Chondrocyte (in vitro differentiated cells): ENCODE data around the gene MYLK. TPM values are rescaled to one million over a fixed set of nuclear protein-coding genes. Genes with fewer than 3 reads are reported as not detected.

ENCODE experiments used
- DNase-seq: peaks from one replicate; pipeline ENCODE4 v3.0.0; 2021; ENCODE audit warnings: mixed read lengths, low spot score
- H3K27ac Mint-ChIP-seq: one replicate; pipeline ENCODE4 v1.8.0; 2021; ENCODE audit warnings: mild to moderate bottlenecking, moderate library complexity, mixed read lengths; ENCODE audit not compliant: unreplicated experiment
- H3K27me3 Mint-ChIP-seq: 2 replicates; pipeline ENCODE4 v1.8.0; 2021; ENCODE audit warnings: low read depth, mixed read lengths
- H3K36me3 Mint-ChIP-seq: 2 replicates; pipeline ENCODE4 v1.8.0; 2021; ENCODE audit warnings: low read depth, mixed read lengths
- H3K4me1 Mint-ChIP-seq: 2 replicates; pipeline ENCODE4 v1.8.0; 2021; ENCODE audit warnings: low read depth, mild to moderate bottlenecking, mixed read lengths
- H3K4me3 Mint-ChIP-seq: one replicate; pipeline ENCODE4 v1.8.0; 2021; ENCODE audit warnings: mild to moderate bottlenecking, moderate library complexity, mixed read lengths; ENCODE audit not compliant: unreplicated experiment
- H3K9me3 Mint-ChIP-seq: 2 replicates; pipeline ENCODE4 v1.8.0; 2021; ENCODE audit warnings: low read depth, mixed read lengths
- total RNA-seq: library from RNA; stranded (reverse); gene quantifications from 3 replicates; pipeline ENCODE4 v1.2.1, GENCODE V29; 2021
- TF ChIP-seq, protein P1 (sequence below): fragments of 200-600 bp; sonication (generic); IDR thresholded peaks from 2 replicates; pipeline ENCODE4 v1.5.0; 2021; ENCODE audit warnings: antibody characterized with exemption, mild to moderate bottlenecking, moderate library complexity

The MYLK gene
- total RNA-seq, 1 donor from 2014 or later, result 405 TPM

- no peak for DNase-seq
- H3K9me3 Mint-ChIP-seq, result no peaks in the 10 kb centered on the region
- TF ChIP-seq, protein P1, sequence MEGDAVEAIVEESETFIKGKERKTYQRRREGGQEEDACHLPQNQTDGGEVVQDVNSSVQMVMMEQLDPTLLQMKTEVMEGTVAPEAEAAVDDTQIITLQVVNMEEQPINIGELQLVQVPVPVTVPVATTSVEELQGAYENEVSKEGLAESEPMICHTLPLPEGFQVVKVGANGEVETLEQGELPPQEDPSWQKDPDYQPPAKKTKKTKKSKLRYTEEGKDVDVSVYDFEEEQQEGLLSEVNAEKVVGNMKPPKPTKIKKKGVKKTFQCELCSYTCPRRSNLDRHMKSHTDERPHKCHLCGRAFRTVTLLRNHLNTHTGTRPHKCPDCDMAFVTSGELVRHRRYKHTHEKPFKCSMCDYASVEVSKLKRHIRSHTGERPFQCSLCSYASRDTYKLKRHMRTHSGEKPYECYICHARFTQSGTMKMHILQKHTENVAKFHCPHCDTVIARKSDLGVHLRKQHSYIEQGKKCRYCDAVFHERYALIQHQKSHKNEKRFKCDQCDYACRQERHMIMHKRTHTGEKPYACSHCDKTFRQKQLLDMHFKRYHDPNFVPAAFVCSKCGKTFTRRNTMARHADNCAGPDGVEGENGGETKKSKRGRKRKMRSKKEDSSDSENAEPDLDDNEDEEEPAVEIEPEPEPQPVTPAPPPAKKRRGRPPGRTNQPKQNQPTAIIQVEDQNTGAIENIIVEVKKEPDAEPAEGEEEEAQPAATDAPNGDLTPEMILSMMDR, result no peak
- H3K27me3 Mint-ChIP-seq, result no peaks in the 10 kb centered on the region
- no peak overlapping the region for H3K27ac Mint-ChIP-seq
- H3K4me3 Mint-ChIP-seq, result no peak overlapping the region
- peaks cover 40% of the 10 kb centered on the region for H3K4me1 Mint-ChIP-seq
- H3K36me3 Mint-ChIP-seq, result peaks cover 2% of the 10 kb centered on the region
Measured at GRCh38 chr3:123789760-123790159, 94.4 kb downstream of the MYLK start.

GRCh38 chr3:123789160-123789559 is 95.0 kb downstream of the MYLK start:
- TF ChIP-seq, protein P1, result no peak
- Mint-ChIP-seq H3K4me3 (no peak overlapping the region), H3K36me3 (peaks cover 2% of the 10 kb centered on the region), H3K27ac (peak overlapping the region; percentile 79), H3K4me1 (peaks cover 40% of the 10 kb centered on the region), H3K9me3 (no peaks in the 10 kb centered on the region), H3K27me3 (no peaks in the 10 kb centered on the region)
- no peak for DNase-seq

DNA sequence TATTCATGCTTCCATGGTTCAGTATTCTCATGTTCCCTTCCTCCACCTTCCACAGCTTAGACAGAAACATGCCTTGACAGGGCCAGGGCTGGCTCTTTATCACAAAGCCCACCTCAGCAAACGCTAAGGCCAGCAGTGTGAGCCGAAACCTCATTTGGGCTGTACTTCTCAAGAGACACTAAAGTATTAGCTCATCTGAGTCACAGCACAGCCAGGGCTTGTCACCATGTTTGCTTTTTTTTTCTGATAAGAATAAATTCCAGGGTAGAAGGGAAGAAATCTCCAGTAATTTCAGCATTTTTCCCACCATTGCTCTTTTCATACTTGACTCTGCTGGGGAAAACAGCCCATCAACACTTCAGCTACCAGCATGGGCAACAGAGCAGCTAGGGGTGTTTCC is 95.4 kb downstream of the MYLK start:
- DNase-seq, result no peak
- Mint-ChIP-seq H3K4me1 (peaks cover 40% of the 10 kb centered on the region), H3K27ac (peak overlapping the region; percentile 79), H3K27me3 (no peaks in the 10 kb centered on the region), H3K9me3 (no peaks in the 10 kb centered on the region), H3K4me3 (no peak overlapping the region), H3K36me3 (peaks cover 2% of the 10 kb centered on the region)
- TF ChIP-seq, protein P1, result no peak

DNA sequence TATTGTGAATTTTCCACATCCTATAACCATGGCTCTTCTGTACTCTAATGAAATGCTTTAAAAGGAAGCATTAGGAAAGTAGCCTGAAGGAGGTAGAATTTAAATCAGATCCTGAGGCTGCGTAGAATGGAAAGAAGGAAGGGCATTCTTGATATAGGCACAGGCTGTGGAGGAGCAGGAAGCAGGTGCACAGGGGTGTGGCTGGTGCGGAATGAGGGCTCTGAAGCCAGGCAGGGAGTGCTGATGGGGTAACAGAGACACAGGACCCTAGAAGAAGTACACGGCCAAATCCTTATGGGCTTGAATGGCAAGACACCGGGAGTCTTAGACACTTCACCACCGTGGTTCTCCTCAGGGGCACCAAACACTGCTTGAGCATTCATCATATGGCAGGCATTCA is 97.0 kb downstream of the MYLK start:
- Mint-ChIP-seq H3K9me3 (no peaks in the 10 kb centered on the region), H3K36me3 (peaks cover 2% of the 10 kb centered on the region), H3K27me3 (no peaks in the 10 kb centered on the region), H3K4me1 (peaks cover 35% of the 10 kb centered on the region), H3K4me3 (no peak overlapping the region), H3K27ac (no peak overlapping the region)
- DNase-seq, result no peak
- TF ChIP-seq, protein P1, result no peak

DNA sequence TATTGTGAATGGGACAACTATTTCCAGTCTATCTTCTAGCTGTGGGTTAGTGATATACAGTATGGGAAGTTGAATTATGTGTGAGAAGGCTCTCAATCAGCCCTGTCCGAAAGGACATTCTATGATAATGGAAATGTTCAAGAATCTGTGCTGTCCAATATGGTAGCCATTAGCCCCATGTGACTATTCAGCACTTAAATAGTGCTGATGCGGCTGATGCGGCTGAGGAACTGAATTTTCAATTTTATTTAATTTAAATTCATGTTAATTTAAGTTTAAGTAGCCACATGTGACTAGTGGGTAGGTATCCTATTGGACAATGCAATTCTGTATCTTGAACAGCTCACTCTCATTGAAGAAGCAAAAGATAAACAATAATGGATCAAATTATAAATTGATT is 98.5 kb downstream of the MYLK start:
- no peak for DNase-seq
- TF ChIP-seq, protein P1, result no peak
- Mint-ChIP-seq H3K9me3 (no peaks in the 10 kb centered on the region), H3K4me1 (peaks cover 34% of the 10 kb centered on the region), H3K27me3 (no peaks in the 10 kb centered on the region), H3K27ac (no peak overlapping the region), H3K4me3 (no peak overlapping the region), H3K36me3 (peaks cover 2% of the 10 kb centered on the region)
